Measurements from ENCODE around the gene RITA1. TPM values are rescaled to one million over a fixed set of nuclear protein-coding genes. Genes with fewer than 3 reads are reported as not detected.

The RITA1 gene
- total RNA-seq, 2 experiments from 2014 or later = 14.7 to 16.9 TPM

GRCh38 chr12:113189361-113189760, 3.8 kb downstream of the RITA1 start:
- H3K9me3 Mint-ChIP-seq = no peaks in the 10 kb centered on the region
- ChIA-PET POLR2A (no interaction called here), CTCF (interaction anchor here (0.6 to 1.8 kb wide), 5 partner anchors 11 to 236 kb away, joined by 3 to 5 read pairs (median 3); no protein-coding TSS in a partner anchor)
- H3K27me3 Mint-ChIP-seq = no peaks in the 10 kb centered on the region
- H3K27ac Mint-ChIP-seq = no peak overlapping the region
- H3K4me3 Mint-ChIP-seq = no peak overlapping the region
- peaks cover 18% of the 10 kb centered on the region for H3K4me1 Mint-ChIP-seq
- DNase-seq = no peak
- H3K36me3 Mint-ChIP-seq (ENCODE audit: low read depth) = peaks cover 22% of the 10 kb centered on the region

- no peaks in the 10 kb centered on the region for H3K27me3 Mint-ChIP-seq
- peaks cover 18% of the 10 kb centered on the region for H3K4me1 Mint-ChIP-seq
- no peak for DNase-seq
- peaks cover 22% of the 10 kb centered on the region for H3K36me3 Mint-ChIP-seq (ENCODE audit: low read depth)
- H3K27ac Mint-ChIP-seq = no peak overlapping the region
- POLR2A ChIA-PET = no interaction called here
- no peak overlapping the region for H3K4me3 Mint-ChIP-seq
- CTCF ChIA-PET = interaction anchor here (0.6 kb wide), 1 partner anchor 775 kb away, joined by 3 read pairs; no protein-coding TSS in a partner anchor
- no peaks in the 10 kb centered on the region for H3K9me3 Mint-ChIP-seq
Measured at GRCh38 chr12:113190761-113191160, 5.2 kb downstream of the RITA1 start.

- H3K9me3 Mint-ChIP-seq = no peaks in the 10 kb centered on the region
- H3K36me3 Mint-ChIP-seq (ENCODE audit: low read depth) = peaks cover 22% of the 10 kb centered on the region
- H3K27me3 Mint-ChIP-seq = no peaks in the 10 kb centered on the region
- H3K4me3 Mint-ChIP-seq = no peak overlapping the region
- ChIA-PET POLR2A (no interaction called here), CTCF (interaction anchor here (0.6 kb wide), 1 partner anchor 775 kb away, joined by 3 read pairs; no protein-coding TSS in a partner anchor)
- no peak for DNase-seq
- H3K27ac Mint-ChIP-seq = no peak overlapping the region
- H3K4me1 Mint-ChIP-seq = peaks cover 15% of the 10 kb centered on the region
Measured at GRCh38 chr12:113191227-113191626, 5.7 kb downstream of the RITA1 start.

- DNase-seq = no peak
- CTCF ChIA-PET = interaction anchor here (0.6 to 3.5 kb wide), 6 partner anchors 9 to 811 kb away, joined by 3 to 17 read pairs (median 3); partner anchors contain the start of gene DDX54
- peaks cover 9% of the 10 kb centered on the region for H3K36me3 Mint-ChIP-seq (ENCODE audit: low read depth)
Measured at GRCh38 chr12:113194971-113195391, 9.5 kb downstream of the RITA1 start.

GRCh38 chr12:113195598-113195997, 10.1 kb downstream of the RITA1 start:
- no peak overlapping the region for H3K4me3 Mint-ChIP-seq
- H3K27ac Mint-ChIP-seq = no peak overlapping the region
- no peak for DNase-seq
- peaks cover 6% of the 10 kb centered on the region for H3K36me3 Mint-ChIP-seq (ENCODE audit: low read depth)
- H3K27me3 Mint-ChIP-seq = no peaks in the 10 kb centered on the region
- POLR2A ChIA-PET = interaction anchor here (1.9 kb wide), 1 partner anchor 10 kb away, joined by 6 read pairs; the partner anchor contains the start of genes DDX54 and RITA1
- H3K4me1 Mint-ChIP-seq = peaks cover 3% of the 10 kb centered on the region
- H3K9me3 Mint-ChIP-seq = no peaks in the 10 kb centered on the region
- CTCF ChIA-PET = interaction anchor here (0.8 to 3.5 kb wide), 4 partner anchors 9 to 229 kb away, joined by 3 to 17 read pairs (median 4); partner anchors contain the start of gene DDX54

More at GRCh38 chr12:113194971-113195391, 9.5 kb downstream of the RITA1 start:
- no peak overlapping the region for H3K27ac Mint-ChIP-seq
- H3K4me3 Mint-ChIP-seq = no peak overlapping the region
- H3K9me3 Mint-ChIP-seq = no peaks in the 10 kb centered on the region
- POLR2A ChIA-PET = interaction anchor here (1.9 kb wide), 1 partner anchor 10 kb away, joined by 6 read pairs; the partner anchor contains the start of genes DDX54 and RITA1
- H3K4me1 Mint-ChIP-seq = peaks cover 3% of the 10 kb centered on the region
- H3K27me3 Mint-ChIP-seq = no peaks in the 10 kb centered on the region

- POLR2A ChIA-PET = interaction anchor here (1.1 to 1.9 kb wide), 2 partner anchors 11 kb away, joined by 4 to 6 read pairs; partner anchors contain the start of genes DDX54 and RITA1
- DNase-seq = no peak
- no peaks in the 10 kb centered on the region for H3K27me3 Mint-ChIP-seq
Measured at GRCh38 chr12:113196582-113196981, 11.1 kb downstream of the RITA1 start.

GRCh38 chr12:113196990-113197389, 11.5 kb downstream of the RITA1 start:
- no peak overlapping the region for H3K27ac Mint-ChIP-seq
- H3K9me3 Mint-ChIP-seq = no peaks in the 10 kb centered on the region
- H3K4me3 Mint-ChIP-seq = no peak overlapping the region
- peaks cover 1% of the 10 kb centered on the region for H3K36me3 Mint-ChIP-seq (ENCODE audit: low read depth)
- ChIA-PET CTCF (interaction anchor here (0.5 to 3.5 kb wide), 20 partner anchors 9 to 770 kb away, joined by 3 to 17 read pairs (median 4); partner anchors contain the start of gene SLC8B1), POLR2A (interaction anchor here (0.6 to 1.1 kb wide), 3 partner anchors 12 to 177 kb away, joined by 3 to 4 read pairs (median 3); partner anchors contain the start of genes DDX54 and RITA1)
- H3K4me1 Mint-ChIP-seq = peaks cover 2% of the 10 kb centered on the region
- DNase-seq = peak; percentile 64
- no peaks in the 10 kb centered on the region for H3K27me3 Mint-ChIP-seq

More at GRCh38 chr12:113196582-113196981, 11.1 kb downstream of the RITA1 start:
- H3K9me3 Mint-ChIP-seq = no peaks in the 10 kb centered on the region
- peaks cover 3% of the 10 kb centered on the region for H3K4me1 Mint-ChIP-seq
- H3K27ac Mint-ChIP-seq = no peak overlapping the region
- H3K36me3 Mint-ChIP-seq (ENCODE audit: low read depth) = peaks cover 5% of the 10 kb centered on the region
- CTCF ChIA-PET = interaction anchor here (1.9 to 3.5 kb wide), 2 partner anchors 26 to 229 kb away, joined by 8 to 17 read pairs; no protein-coding TSS in a partner anchor
- no peak overlapping the region for H3K4me3 Mint-ChIP-seq

- no peaks in the 10 kb centered on the region for H3K27me3 Mint-ChIP-seq
- ChIA-PET POLR2A (interaction anchor here (0.6 to 1.1 kb wide), 3 partner anchors 12 to 177 kb away, joined by 3 to 4 read pairs (median 3); partner anchors contain the start of genes DDX54 and RITA1), CTCF (interaction anchor here (0.5 to 3.5 kb wide), 20 partner anchors 9 to 770 kb away, joined by 3 to 17 read pairs (median 4); partner anchors contain the start of gene SLC8B1)
- no peak for DNase-seq
- no peak overlapping the region for H3K4me3 Mint-ChIP-seq
- H3K9me3 Mint-ChIP-seq = no peaks in the 10 kb centered on the region
- H3K36me3 Mint-ChIP-seq (ENCODE audit: low read depth) = no peaks in the 10 kb centered on the region
- peaks cover 2% of the 10 kb centered on the region for H3K4me1 Mint-ChIP-seq
- no peak overlapping the region for H3K27ac Mint-ChIP-seq
Measured at GRCh38 chr12:113197518-113198077, 12.1 kb downstream of the RITA1 start.

GRCh38 chr12:113198296-113198695, 12.8 kb downstream of the RITA1 start:
- H3K27ac Mint-ChIP-seq = no peak overlapping the region
- no peak for DNase-seq
- H3K36me3 Mint-ChIP-seq (ENCODE audit: low read depth) = no peaks in the 10 kb centered on the region
- CTCF ChIA-PET = interaction anchor here (1.1 to 3.5 kb wide), 4 partner anchors 24 to 227 kb away, joined by 4 to 17 read pairs (median 6); partner anchors contain the start of gene SLC8B1
- no peaks in the 10 kb centered on the region for H3K9me3 Mint-ChIP-seq
- H3K27me3 Mint-ChIP-seq = no peaks in the 10 kb centered on the region
- POLR2A ChIA-PET = no interaction called here
- peaks cover 2% of the 10 kb centered on the region for H3K4me1 Mint-ChIP-seq
- H3K4me3 Mint-ChIP-seq = no peak overlapping the region

- H3K27me3 Mint-ChIP-seq = no peaks in the 10 kb centered on the region
- POLR2A ChIA-PET = interaction anchor here (1.2 to 1.9 kb wide), 2 partner anchors 8 to 21 kb away, joined by 3 to 5 read pairs; partner anchors contain the start of gene TPCN1
- CTCF ChIA-PET = interaction anchor here (0.6 to 1.2 kb wide), 2 partner anchors 11 to 25 kb away, joined by 3 to 5 read pairs; no protein-coding TSS in a partner anchor
- no peak for DNase-seq
- peaks cover 3% of the 10 kb centered on the region for H3K4me1 Mint-ChIP-seq
- no peaks in the 10 kb centered on the region for H3K9me3 Mint-ChIP-seq
- no peak overlapping the region for H3K27ac Mint-ChIP-seq
- no peak overlapping the region for H3K4me3 Mint-ChIP-seq
- H3K36me3 Mint-ChIP-seq (ENCODE audit: low read depth) = no peaks in the 10 kb centered on the region
Measured at GRCh38 chr12:113200021-113200797, 14.7 kb downstream of the RITA1 start.

- no peaks in the 10 kb centered on the region for H3K27me3 Mint-ChIP-seq
- H3K4me3 Mint-ChIP-seq = no peak overlapping the region
- CTCF ChIA-PET = no interaction called here
- no peak for DNase-seq
- no peak overlapping the region for H3K27ac Mint-ChIP-seq
- H3K9me3 Mint-ChIP-seq = no peaks in the 10 kb centered on the region
- POLR2A ChIA-PET = interaction anchor here (1.2 kb wide), 1 partner anchor 17 kb away, joined by 3 read pairs; no protein-coding TSS in a partner anchor
- peaks cover 8% of the 10 kb centered on the region for H3K4me1 Mint-ChIP-seq
- peaks cover 3% of the 10 kb centered on the region for H3K36me3 Mint-ChIP-seq (ENCODE audit: low read depth)
Measured at GRCh38 chr12:113201187-113202177, 16.0 kb downstream of the RITA1 start.

Measured in activated CD4-positive, alpha-beta memory T cell treated with anti-CD3 and anti-CD28 coated beads, Interleukin-2, amount 10 ng/mL, durations not matched to agents 7 days and 5 days (primary cell).